Neural crest cell (in vitro differentiated cells): ENCODE measurements around the gene SLC9A3. TPM values are rescaled to one million over a fixed set of nuclear protein-coding genes. Genes with fewer than 3 reads are reported as not detected.

Experiments used
- DNase-seq: peaks from one replicate; pipeline ENCODE4 v3.0.0; 2021; ENCODE audit warnings: low read depth, mixed read lengths, low spot score
- H3K27ac Mint-ChIP-seq: one replicate; pipeline ENCODE4 v1.8.0; 2021; ENCODE audit warnings: mild to moderate bottlenecking, mixed read lengths; ENCODE audit not compliant: unreplicated experiment
- H3K27me3 Mint-ChIP-seq: 2 replicates; pipeline ENCODE4 v1.8.0; 2021; ENCODE audit warnings: low read depth, mild to moderate bottlenecking, mixed read lengths
- H3K36me3 Mint-ChIP-seq: 2 replicates; pipeline ENCODE4 v1.8.0; 2021; ENCODE audit warnings: low read depth, mild to moderate bottlenecking, mixed read lengths
- H3K4me1 Mint-ChIP-seq: 2 replicates; pipeline ENCODE4 v1.8.0; 2021; ENCODE audit warnings: mixed read lengths
- H3K4me3 Mint-ChIP-seq: one replicate; pipeline ENCODE4 v1.8.0; 2021; ENCODE audit warnings: mild to moderate bottlenecking, mixed read lengths
- H3K9me3 Mint-ChIP-seq: 2 replicates; pipeline ENCODE4 v1.8.0; 2021; ENCODE audit warnings: mixed read lengths
- total RNA-seq: library from RNA; stranded (reverse); gene quantifications from 2 replicates; pipeline ENCODE4 v1.2.1, GENCODE V29; 2021
- TF ChIP-seq, protein P1 (sequence below): fragments of 200-600 bp; sonication (generic); conservative IDR thresholded peaks from 2 replicates; pipeline ENCODE4 v1.5.0; 2021; ENCODE audit warnings: antibody characterized with exemption, mild to moderate bottlenecking

The SLC9A3 gene
- total RNA-seq, 1 donor from 2014 or later, result 1.5 TPM

DNA sequence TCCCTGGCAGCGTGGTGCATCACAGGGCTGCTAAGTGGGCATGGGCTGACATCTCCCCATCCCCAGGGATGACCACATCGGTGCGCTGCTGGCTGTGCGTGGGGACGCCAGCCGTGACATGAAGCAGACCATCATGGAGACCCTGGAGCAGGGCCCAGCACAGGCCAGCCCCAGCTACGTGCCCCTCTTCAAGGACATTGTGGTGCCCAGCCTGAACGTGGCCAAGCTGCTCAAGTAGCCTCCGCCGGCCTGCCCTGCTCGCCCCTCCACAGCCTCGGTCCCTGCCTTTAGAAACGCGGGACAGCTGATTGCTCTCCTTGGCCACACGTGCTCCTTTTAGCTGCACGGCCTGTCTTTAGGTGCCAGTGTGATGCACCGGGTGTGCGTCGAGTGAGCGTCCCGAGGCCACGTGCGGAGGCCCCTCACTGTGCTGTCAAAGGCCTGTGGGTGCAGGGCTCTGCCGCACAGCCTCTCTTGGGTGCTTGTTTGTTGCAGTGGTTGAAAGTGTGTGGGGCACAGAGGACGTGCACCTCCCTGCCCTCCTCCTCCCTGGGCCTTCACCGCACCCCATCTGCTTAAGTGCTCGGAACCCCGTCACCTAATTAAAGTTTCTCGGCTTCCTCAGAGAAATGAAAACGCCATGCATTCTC lies 57.5 kb downstream of the SLC9A3 start:
- no peaks in the 10 kb centered on the region for H3K9me3 Mint-ChIP-seq
- H3K4me1 Mint-ChIP-seq, result peaks cover 5% of the 10 kb centered on the region
- H3K36me3 Mint-ChIP-seq, result peaks cover 3% of the 10 kb centered on the region
- DNase-seq, result no peak
- H3K4me3 Mint-ChIP-seq, result no peak overlapping the region
- no peak overlapping the region for H3K27ac Mint-ChIP-seq
- no peaks in the 10 kb centered on the region for H3K27me3 Mint-ChIP-seq
- TF ChIP-seq, protein P1, sequence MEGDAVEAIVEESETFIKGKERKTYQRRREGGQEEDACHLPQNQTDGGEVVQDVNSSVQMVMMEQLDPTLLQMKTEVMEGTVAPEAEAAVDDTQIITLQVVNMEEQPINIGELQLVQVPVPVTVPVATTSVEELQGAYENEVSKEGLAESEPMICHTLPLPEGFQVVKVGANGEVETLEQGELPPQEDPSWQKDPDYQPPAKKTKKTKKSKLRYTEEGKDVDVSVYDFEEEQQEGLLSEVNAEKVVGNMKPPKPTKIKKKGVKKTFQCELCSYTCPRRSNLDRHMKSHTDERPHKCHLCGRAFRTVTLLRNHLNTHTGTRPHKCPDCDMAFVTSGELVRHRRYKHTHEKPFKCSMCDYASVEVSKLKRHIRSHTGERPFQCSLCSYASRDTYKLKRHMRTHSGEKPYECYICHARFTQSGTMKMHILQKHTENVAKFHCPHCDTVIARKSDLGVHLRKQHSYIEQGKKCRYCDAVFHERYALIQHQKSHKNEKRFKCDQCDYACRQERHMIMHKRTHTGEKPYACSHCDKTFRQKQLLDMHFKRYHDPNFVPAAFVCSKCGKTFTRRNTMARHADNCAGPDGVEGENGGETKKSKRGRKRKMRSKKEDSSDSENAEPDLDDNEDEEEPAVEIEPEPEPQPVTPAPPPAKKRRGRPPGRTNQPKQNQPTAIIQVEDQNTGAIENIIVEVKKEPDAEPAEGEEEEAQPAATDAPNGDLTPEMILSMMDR, result no peak

DNA sequence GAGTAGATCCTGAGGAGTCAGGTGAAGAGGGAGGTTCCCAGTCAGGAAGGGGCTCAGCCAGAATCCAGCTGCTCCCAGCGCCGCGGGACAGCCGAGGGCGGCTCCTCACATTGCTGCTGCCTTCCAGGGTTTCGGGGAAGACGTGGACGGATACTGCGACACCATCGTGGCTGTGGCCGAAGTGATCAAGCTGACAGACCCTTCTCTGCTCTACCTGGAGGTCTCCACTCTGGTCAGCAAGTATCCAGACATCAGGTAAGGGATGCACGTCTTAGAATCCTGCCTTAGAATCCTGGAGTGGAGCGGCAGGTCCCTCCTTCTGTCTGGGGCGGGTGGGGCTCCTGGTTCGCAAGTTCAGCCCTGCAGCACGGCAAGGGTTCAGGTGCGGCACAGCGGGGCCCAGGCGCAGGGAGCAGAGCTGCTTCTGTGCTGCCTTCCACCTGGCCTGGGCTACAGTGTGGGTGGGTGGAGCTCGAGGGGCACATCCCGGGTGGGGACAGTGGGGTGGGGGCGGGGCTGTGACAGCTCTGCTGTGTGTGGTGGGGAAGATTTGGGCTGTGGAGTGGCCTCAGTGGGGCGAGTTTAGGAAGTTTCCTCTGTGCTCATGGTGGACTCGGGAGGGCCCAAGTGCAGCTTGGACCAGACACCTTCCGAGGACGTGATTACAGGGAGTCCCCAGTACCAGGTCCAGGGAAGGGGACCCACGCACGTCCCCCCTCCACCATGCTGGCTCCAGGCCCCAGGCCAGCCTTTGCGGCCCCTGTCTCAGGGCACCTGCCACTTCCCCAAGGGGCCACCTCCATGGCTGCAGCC lies 58.5 kb downstream of the SLC9A3 start:
- H3K4me3 Mint-ChIP-seq, result peak overlapping the region; percentile 15
- no peaks in the 10 kb centered on the region for H3K27me3 Mint-ChIP-seq
- DNase-seq, result no peak
- no peak overlapping the region for H3K27ac Mint-ChIP-seq
- H3K9me3 Mint-ChIP-seq, result no peaks in the 10 kb centered on the region
- no peaks in the 10 kb centered on the region for H3K4me1 Mint-ChIP-seq
- TF ChIP-seq, protein P1, result no peak
- H3K36me3 Mint-ChIP-seq, result peaks cover 3% of the 10 kb centered on the region

DNA sequence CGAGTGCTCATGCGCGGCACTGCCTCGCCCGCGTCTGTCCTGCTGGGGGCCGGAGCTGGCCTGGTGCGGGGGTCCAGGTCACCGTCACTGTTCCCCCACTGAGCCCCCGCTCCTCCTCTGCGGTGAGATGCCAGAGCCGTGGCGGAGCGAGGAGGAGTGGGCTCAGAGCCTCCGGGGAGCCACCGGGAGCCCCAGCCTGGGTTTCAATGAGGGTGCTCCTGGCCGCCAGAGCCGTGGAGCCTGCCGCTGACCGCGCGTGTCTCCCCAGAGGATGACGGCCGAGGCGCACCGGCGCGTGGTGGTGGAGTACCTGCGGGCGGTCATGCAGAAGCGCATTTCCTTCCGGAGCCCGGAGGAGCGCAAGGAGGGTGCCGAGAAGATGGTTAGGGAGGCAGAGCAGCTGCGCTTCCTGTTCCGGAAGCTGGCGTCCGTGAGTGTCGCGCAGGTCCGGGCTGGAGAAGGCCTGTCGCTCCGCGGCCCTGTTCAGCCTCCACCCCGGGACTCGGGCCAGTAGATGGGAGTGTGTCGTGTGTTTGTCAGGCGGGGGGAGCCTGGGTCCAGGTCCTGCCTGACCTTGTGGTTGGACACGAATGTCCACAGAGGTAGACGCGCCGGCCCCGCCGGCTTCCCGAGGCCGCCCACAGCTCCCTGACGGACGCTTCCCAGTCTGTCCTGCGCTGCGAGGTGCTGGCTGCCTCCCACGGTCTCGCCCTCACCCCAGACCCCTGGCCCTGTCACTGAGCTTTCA lies 59.2 kb downstream of the SLC9A3 start:
- Mint-ChIP-seq H3K36me3 (peaks cover 6% of the 10 kb centered on the region), H3K27ac (no peak overlapping the region), H3K4me1 (no peaks in the 10 kb centered on the region), H3K27me3 (no peaks in the 10 kb centered on the region), H3K9me3 (no peaks in the 10 kb centered on the region), H3K4me3 (no peak overlapping the region)
- TF ChIP-seq, protein P1, result no peak
- DNase-seq, result no peak

DNA sequence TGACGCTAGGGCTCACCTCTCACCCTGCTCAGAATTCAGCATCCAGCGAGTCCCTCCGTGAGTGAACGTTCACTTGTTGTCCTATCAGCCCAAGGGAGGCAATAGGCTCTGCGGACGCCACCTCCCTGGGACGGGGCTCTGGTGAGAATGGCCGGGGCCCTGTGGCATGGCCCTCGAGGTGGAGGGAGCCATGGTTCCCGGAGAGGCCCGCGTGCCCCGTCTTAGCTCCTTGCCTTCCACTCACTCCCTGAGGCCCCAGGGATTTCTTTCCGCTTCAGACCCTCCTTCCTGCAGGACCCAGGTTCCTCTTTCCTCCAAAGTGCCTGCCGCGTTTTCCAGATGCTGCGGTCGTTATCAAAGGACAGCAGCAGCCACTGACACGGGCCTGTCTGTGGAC lies 59.8 kb downstream of the SLC9A3 start:
- TF ChIP-seq, protein P1, result no peak
- H3K36me3 Mint-ChIP-seq, result peaks cover 6% of the 10 kb centered on the region
- DNase-seq, result no peak
- no peaks in the 10 kb centered on the region for H3K4me1 Mint-ChIP-seq
- H3K27me3 Mint-ChIP-seq, result no peaks in the 10 kb centered on the region
- H3K27ac Mint-ChIP-seq, result no peak overlapping the region
- no peaks in the 10 kb centered on the region for H3K9me3 Mint-ChIP-seq
- H3K4me3 Mint-ChIP-seq, result no peak overlapping the region

DNA sequence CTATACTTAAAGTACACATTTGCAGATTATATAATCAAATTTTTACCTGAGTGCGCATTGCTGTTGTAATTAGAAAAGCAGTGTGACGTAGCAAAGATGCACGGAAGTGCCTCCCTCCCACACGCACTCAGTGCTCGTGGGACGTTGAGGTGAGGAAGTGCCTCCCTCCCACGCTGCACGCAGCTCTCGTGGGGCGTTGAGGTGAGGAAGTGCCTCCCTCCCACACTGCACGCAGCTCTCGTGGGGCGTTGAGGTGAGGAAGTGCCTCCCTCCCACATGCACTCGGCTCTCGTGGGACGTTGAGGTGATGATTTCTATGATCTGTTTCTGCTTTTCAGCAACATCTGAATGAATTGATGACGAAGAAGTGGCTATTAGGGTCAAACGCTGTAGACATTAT lies 60.3 kb downstream of the SLC9A3 start:
- no peaks in the 10 kb centered on the region for H3K9me3 Mint-ChIP-seq
- TF ChIP-seq, protein P1, result no peak
- no peaks in the 10 kb centered on the region for H3K27me3 Mint-ChIP-seq
- no peak overlapping the region for H3K27ac Mint-ChIP-seq
- H3K36me3 Mint-ChIP-seq, result peaks cover 6% of the 10 kb centered on the region
- H3K4me3 Mint-ChIP-seq, result no peak overlapping the region
- no peaks in the 10 kb centered on the region for H3K4me1 Mint-ChIP-seq
- no peak for DNase-seq
